DND-41 (cell line): ENCODE measurements around the gene ADCY1.

ENCODE experiments used
- ATAC-seq: fragments of 200-7000 bp; cut with Tn5 transposase; 3 replicates; pipeline ENCODE4 v1.9.1; 2021; ENCODE audit warnings: low read depth; ENCODE audit not compliant: insufficient read depth
- DNase-seq: peaks from one replicate; pipeline ENCODE4 v3.0.0-alpha.2; 2020
- H2AFZ ChIP-seq: 2 replicates; pipeline ENCODE4 v1.6.0; 2012; ENCODE audit warnings: low read depth, low read length
- H3K27ac ChIP-seq: 2 replicates; pipeline ENCODE4 v1.5.1; 2012; ENCODE audit warnings: low read length, inconsistent platforms
- H3K27me3 ChIP-seq: fragments of 200-600 bp; sonication (generic); 2 replicates; pipeline ENCODE4 v1.6.0; 2012; ENCODE audit warnings: low read length, mild to moderate bottlenecking, inconsistent platforms; ENCODE audit not compliant: insufficient read depth, poor library complexity
- H3K36me3 ChIP-seq: 2 replicates; pipeline ENCODE4 v1.5.1; 2012; ENCODE audit warnings: low read length, inconsistent platforms; ENCODE audit not compliant: insufficient read depth
- H3K4me1 ChIP-seq: 2 replicates; pipeline ENCODE4 v1.5.1; 2012; ENCODE audit warnings: mild to moderate bottlenecking, low read length; ENCODE audit not compliant: insufficient read depth
- H3K4me2 ChIP-seq: 2 replicates; pipeline ENCODE4 v1.6.0; 2012; ENCODE audit warnings: mild to moderate bottlenecking, moderate library complexity, low read length, inconsistent platforms; ENCODE audit not compliant: insufficient read depth
- H3K4me3 ChIP-seq, 2 experiments: fragments of 200-600 bp in 1 of 2; shearing (Covaris generic) in 1 of 2; 2 replicates each; pipeline ENCODE4 v1.5.1; 2012 to 2016; ENCODE audit warnings: inconsistent platforms in 2 of 2, low read length in 2 of 2, mild to moderate bottlenecking in 2 of 2, low read depth in 1 of 2, moderate library complexity in 1 of 2
- H3K79me2 ChIP-seq: 2 replicates; pipeline ENCODE4 v1.6.0; 2012; ENCODE audit warnings: low read length, inconsistent platforms; ENCODE audit not compliant: insufficient read depth
- H3K9ac ChIP-seq: 2 replicates; pipeline ENCODE4 v1.6.0; 2012; ENCODE audit warnings: low read depth, mild to moderate bottlenecking, inconsistent platforms, low read length, moderate library complexity
- H3K9me3 ChIP-seq: 2 replicates; pipeline ENCODE4 v1.5.1; 2012; ENCODE audit warnings: low read length, moderate library complexity, mild to moderate bottlenecking, inconsistent platforms; ENCODE audit not compliant: insufficient read depth, severe bottlenecking
- H4K20me1 ChIP-seq: 2 replicates; pipeline ENCODE4 v1.6.0; 2012; ENCODE audit warnings: low read length; ENCODE audit not compliant: insufficient read depth
- EZH2 ChIP-seq: IDR thresholded peaks from 3 replicates; pipeline ENCODE4 v1.6.1; 2012; ENCODE audit warnings: borderline replicate concordance, low read depth, mild to moderate bottlenecking, moderate library complexity, low read length, inconsistent platforms; ENCODE audit not compliant: severe bottlenecking
- TF ChIP-seq, protein P1 (sequence below): IDR thresholded peaks from 2 replicates; pipeline ENCODE4 v1.5.1; 2012; ENCODE audit warnings: borderline replicate concordance, low read length, moderate library complexity, mild to moderate bottlenecking; ENCODE audit not compliant: poor library complexity, severe bottlenecking; ENCODE audit errors: extremely low read depth

The ADCY1 gene

DNA sequence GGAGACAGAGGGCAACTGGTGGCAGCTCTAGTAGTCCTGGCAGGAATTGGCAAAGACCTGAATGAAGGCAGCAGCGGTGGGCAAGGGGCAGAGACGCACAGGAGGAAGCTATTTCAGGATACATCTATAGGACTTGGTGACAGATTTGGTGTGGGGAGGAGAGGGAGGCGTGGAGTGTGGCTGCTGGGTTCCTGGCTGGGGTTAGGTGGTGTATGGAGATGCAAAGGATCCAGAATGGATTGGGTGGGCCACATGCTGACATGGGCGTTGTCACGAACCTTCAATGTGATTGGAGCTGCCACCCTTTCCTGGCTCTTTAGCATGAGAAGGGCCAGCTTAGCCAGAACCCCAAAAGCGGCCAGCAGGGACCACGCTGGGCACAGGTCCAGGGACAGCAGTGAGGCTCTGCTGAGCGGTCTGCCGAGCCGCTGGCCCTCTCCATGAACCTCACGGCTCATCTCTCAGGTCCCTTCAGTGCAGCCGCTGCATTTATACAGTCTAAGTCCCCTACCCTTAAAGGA lies 10.2 kb upstream of the ADCY1 start:
- Histone ChIP-seq H4K20me1 (no peaks in the 10 kb centered on the region), H3K27me3 (no peaks in the 10 kb centered on the region), H3K4me2 (no peak overlapping the region), H3K4me1 (no peaks in the 10 kb centered on the region), H3K27ac (no peak overlapping the region), H3K9me3 (peaks cover 5% of the 10 kb centered on the region), H3K79me2 (no peaks in the 10 kb centered on the region), H3K36me3 (no peaks in the 10 kb centered on the region), H2AFZ (no peak overlapping the region), H3K4me3 (no peak overlapping the region), H3K9ac (no peak overlapping the region)
- DNase-seq (no peak), ATAC-seq (no peak)
- TF ChIP-seq, protein P1, sequence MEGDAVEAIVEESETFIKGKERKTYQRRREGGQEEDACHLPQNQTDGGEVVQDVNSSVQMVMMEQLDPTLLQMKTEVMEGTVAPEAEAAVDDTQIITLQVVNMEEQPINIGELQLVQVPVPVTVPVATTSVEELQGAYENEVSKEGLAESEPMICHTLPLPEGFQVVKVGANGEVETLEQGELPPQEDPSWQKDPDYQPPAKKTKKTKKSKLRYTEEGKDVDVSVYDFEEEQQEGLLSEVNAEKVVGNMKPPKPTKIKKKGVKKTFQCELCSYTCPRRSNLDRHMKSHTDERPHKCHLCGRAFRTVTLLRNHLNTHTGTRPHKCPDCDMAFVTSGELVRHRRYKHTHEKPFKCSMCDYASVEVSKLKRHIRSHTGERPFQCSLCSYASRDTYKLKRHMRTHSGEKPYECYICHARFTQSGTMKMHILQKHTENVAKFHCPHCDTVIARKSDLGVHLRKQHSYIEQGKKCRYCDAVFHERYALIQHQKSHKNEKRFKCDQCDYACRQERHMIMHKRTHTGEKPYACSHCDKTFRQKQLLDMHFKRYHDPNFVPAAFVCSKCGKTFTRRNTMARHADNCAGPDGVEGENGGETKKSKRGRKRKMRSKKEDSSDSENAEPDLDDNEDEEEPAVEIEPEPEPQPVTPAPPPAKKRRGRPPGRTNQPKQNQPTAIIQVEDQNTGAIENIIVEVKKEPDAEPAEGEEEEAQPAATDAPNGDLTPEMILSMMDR = no peak
- TF ChIP-seq EZH2 = no peak

DNA sequence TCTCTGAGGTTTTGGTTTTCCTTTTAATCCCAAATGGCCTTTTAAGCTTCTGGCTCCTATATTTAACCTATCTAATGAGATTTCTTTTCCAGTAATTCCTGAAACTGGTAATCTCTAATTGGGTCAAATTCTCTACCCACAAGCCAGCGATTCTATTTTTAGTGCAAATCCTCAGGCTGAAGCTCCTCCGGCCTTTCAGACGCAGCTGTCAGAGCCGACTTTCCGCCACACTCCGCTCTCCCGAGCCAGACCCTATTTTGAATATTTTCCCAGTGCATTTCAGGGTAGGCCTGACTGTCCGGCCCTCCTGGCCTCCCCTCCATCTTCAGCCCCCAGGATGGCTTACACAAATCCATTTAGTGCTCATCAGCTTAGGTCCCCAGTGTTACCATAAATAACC lies 9.7 kb upstream of the ADCY1 start:
- Histone ChIP-seq H3K4me3 (no peak overlapping the region), H2AFZ (no peak overlapping the region), H4K20me1 (no peaks in the 10 kb centered on the region), H3K27me3 (no peaks in the 10 kb centered on the region), H3K9ac (no peak overlapping the region), H3K4me1 (no peaks in the 10 kb centered on the region), H3K79me2 (no peaks in the 10 kb centered on the region), H3K9me3 (peaks cover 5% of the 10 kb centered on the region), H3K4me2 (no peak overlapping the region), H3K36me3 (no peaks in the 10 kb centered on the region), H3K27ac (no peak overlapping the region)
- TF ChIP-seq, protein P1 = no peak
- TF ChIP-seq EZH2 = no peak
- no peak for DNase-seq
- no peak for ATAC-seq

GRCh38 chr7:45564886-45565455 lies 9.2 kb upstream of the ADCY1 start:
- no peak overlapping the region for H3K9ac ChIP-seq
- H3K4me1 ChIP-seq = no peaks in the 10 kb centered on the region
- TF ChIP-seq EZH2 = no peak
- TF ChIP-seq, protein P1 = no peak
- H3K27ac ChIP-seq = no peak overlapping the region
- H3K27me3 ChIP-seq = no peaks in the 10 kb centered on the region
- H3K36me3 ChIP-seq = no peaks in the 10 kb centered on the region
- no peak overlapping the region for H2AFZ ChIP-seq
- no peaks in the 10 kb centered on the region for H4K20me1 ChIP-seq
- H3K9me3 ChIP-seq = peaks cover 2% of the 10 kb centered on the region
- DNase-seq (no peak), ATAC-seq (no peak)
- no peak overlapping the region for H3K4me2 ChIP-seq
- H3K79me2 ChIP-seq = no peaks in the 10 kb centered on the region
- no peak overlapping the region for H3K4me3 ChIP-seq
